ENCODE data around the gene TRIM75. TPM values are rescaled to one million over a fixed set of nuclear protein-coding genes. Genes with fewer than 3 reads are reported as not detected.

The TRIM75 gene
- total RNA-seq, 1 experiment from 2014 or later, result not detected

DNA sequence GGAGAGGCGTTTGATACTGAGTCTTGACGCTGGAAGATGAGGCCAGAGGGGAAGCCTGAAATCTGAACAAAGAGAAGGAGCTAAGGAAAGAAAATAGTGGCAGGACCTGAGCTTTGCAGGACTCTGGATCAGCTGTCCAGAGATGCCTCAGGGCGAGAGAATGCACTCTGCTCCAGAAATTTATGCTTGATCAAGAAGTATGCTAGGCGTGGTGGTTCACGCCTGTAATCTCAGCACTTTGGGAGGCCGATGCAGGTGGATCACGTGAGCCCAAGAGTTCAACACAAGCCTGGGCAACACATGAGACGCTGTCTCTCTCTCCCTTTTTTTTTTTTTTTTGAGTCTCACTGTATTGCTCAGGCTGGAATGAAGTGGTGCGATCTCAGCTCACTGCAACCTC is 1.9 kb downstream of the TRIM75 start:
- DNase-seq (ENCODE audit: low spot score), result no peak
- no peaks in the 10 kb centered on the region for H3K36me3 ChIP-seq (ENCODE audit: insufficient read depth, low read length, poor library complexity, severe bottlenecking)
- POLR2A ChIA-PET (ENCODE audit: low non-redundant PET), result no interaction called here
- H3K9me3 ChIP-seq (ENCODE audit: low read depth, low read length, poor library complexity, severe bottlenecking), result no peaks in the 10 kb centered on the region
- peaks cover 5% of the 10 kb centered on the region for H3K4me1 ChIP-seq (ENCODE audit: insufficient read depth, low read length, poor library complexity, severe bottlenecking)
- H3K27me3 ChIP-seq (replicated peaks; ENCODE audit: insufficient read depth, low read depth, low read length, poor library complexity), result no peaks in the 10 kb centered on the region
- no peak overlapping the region for H3K27ac ChIP-seq (ENCODE audit: low read depth, low read length, poor library complexity, severe bottlenecking)
- no peak for TF ChIP-seq EZH2 (IDR thresholded peaks at IDR 0.05; ENCODE audit: borderline replicate concordance, low read depth, low read length, poor library complexity, severe bottlenecking)
- TF ChIP-seq, protein P1, sequence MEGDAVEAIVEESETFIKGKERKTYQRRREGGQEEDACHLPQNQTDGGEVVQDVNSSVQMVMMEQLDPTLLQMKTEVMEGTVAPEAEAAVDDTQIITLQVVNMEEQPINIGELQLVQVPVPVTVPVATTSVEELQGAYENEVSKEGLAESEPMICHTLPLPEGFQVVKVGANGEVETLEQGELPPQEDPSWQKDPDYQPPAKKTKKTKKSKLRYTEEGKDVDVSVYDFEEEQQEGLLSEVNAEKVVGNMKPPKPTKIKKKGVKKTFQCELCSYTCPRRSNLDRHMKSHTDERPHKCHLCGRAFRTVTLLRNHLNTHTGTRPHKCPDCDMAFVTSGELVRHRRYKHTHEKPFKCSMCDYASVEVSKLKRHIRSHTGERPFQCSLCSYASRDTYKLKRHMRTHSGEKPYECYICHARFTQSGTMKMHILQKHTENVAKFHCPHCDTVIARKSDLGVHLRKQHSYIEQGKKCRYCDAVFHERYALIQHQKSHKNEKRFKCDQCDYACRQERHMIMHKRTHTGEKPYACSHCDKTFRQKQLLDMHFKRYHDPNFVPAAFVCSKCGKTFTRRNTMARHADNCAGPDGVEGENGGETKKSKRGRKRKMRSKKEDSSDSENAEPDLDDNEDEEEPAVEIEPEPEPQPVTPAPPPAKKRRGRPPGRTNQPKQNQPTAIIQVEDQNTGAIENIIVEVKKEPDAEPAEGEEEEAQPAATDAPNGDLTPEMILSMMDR (conservative IDR thresholded peaks at IDR 0.05; ENCODE audit: low read depth, low read length), result no peak
- CTCF ChIA-PET, result no interaction called here
- intact Hi-C loops (cut with micrococcal nuclease; ENCODE audit: unreplicated experiment), result no loop called here
- H3K4me3 ChIP-seq (ENCODE audit: low read depth, low read length, poor library complexity, severe bottlenecking), result no peak overlapping the region
- BruUV-seq (replicated peaks), result no TSS peak

DNA sequence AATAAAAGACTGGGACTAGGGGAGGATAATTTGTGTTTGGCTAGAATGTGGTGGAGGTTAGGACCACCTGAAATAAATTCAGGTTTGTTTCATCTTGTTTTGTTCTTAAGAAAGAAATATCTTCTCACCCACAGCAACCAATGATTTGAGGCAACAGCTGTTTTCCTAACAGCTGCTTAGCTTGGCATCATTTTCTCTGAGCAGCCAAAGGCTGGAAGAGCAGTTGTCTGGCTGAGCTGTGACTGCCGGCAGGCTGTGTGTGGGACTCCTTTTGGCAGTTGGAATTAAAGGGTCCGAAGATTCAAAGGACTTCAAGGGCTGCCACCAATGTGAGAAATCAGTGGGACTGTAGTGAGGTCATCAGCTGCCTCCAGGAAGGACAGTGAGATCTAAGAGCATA is 5.0 kb downstream of the TRIM75 start:
- TF ChIP-seq, protein P1 (conservative IDR thresholded peaks at IDR 0.05; ENCODE audit: low read depth, low read length), result no peak
- TF ChIP-seq EZH2 (IDR thresholded peaks at IDR 0.05; ENCODE audit: borderline replicate concordance, low read depth, low read length, poor library complexity, severe bottlenecking), result no peak
- ChIA-PET POLR2A (ENCODE audit: low non-redundant PET) (interaction anchor here (0.6 kb wide), 1 partner anchor 227 kb away, joined by 4 read pairs; no protein-coding TSS in a partner anchor), CTCF (no interaction called here)
- no peaks in the 10 kb centered on the region for H3K9me3 ChIP-seq (ENCODE audit: low read depth, low read length, poor library complexity, severe bottlenecking)
- H3K36me3 ChIP-seq (ENCODE audit: insufficient read depth, low read length, poor library complexity, severe bottlenecking), result no peaks in the 10 kb centered on the region
- no peaks in the 10 kb centered on the region for H3K27me3 ChIP-seq (replicated peaks; ENCODE audit: insufficient read depth, low read depth, low read length, poor library complexity)
- no TSS peak for BruUV-seq (replicated peaks)
- H3K27ac ChIP-seq (ENCODE audit: low read depth, low read length, poor library complexity, severe bottlenecking), result no peak overlapping the region
- intact Hi-C loops (cut with micrococcal nuclease; ENCODE audit: unreplicated experiment), result no loop called here
- no peak overlapping the region for H3K4me3 ChIP-seq (ENCODE audit: low read depth, low read length, poor library complexity, severe bottlenecking)
- no peak for DNase-seq (ENCODE audit: low spot score)
- H3K4me1 ChIP-seq (ENCODE audit: insufficient read depth, low read length, poor library complexity, severe bottlenecking), result peaks cover 5% of the 10 kb centered on the region

DNA sequence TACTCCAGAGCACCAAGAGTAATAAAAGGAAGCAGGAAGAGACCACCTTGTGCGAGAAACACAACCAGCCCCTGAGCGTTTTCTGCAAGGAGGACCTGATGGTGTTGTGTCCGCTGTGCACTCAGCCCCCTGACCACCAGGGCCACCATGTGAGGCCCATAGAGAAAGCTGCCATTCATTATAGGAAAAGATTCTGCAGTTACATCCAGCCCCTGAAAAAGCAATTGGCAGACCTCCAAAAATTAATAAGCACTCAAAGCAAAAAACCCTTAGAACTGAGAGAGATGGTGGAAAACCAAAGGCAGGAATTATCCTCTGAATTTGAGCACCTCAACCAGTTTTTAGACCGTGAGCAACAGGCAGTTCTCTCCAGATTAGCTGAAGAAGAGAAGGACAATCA is 5.7 kb downstream of the TRIM75 start:
- H3K27ac ChIP-seq (ENCODE audit: low read depth, low read length, poor library complexity, severe bottlenecking), result no peak overlapping the region
- ChIA-PET CTCF (interaction anchor here (0.5 kb wide), 1 partner anchor 11 kb away, joined by 6 read pairs; no protein-coding TSS in a partner anchor), POLR2A (ENCODE audit: low non-redundant PET) (interaction anchor here (0.6 kb wide), 1 partner anchor 228 kb away, joined by 4 read pairs; no protein-coding TSS in a partner anchor)
- H3K27me3 ChIP-seq (replicated peaks; ENCODE audit: insufficient read depth, low read depth, low read length, poor library complexity), result no peaks in the 10 kb centered on the region
- peak; percentile 24 for DNase-seq (ENCODE audit: low spot score)
- H3K9me3 ChIP-seq (ENCODE audit: low read depth, low read length, poor library complexity, severe bottlenecking), result no peaks in the 10 kb centered on the region
- no peak overlapping the region for H3K4me3 ChIP-seq (ENCODE audit: low read depth, low read length, poor library complexity, severe bottlenecking)
- peaks cover 5% of the 10 kb centered on the region for H3K4me1 ChIP-seq (ENCODE audit: insufficient read depth, low read length, poor library complexity, severe bottlenecking)
- H3K36me3 ChIP-seq (ENCODE audit: insufficient read depth, low read length, poor library complexity, severe bottlenecking), result no peaks in the 10 kb centered on the region
- TF ChIP-seq, protein P1 (conservative IDR thresholded peaks at IDR 0.05; ENCODE audit: low read depth, low read length), result no peak
- TF ChIP-seq EZH2 (IDR thresholded peaks at IDR 0.05; ENCODE audit: borderline replicate concordance, low read depth, low read length, poor library complexity, severe bottlenecking), result no peak
- intact Hi-C loops (cut with micrococcal nuclease; ENCODE audit: unreplicated experiment), result no loop called here
- BruUV-seq (replicated peaks), result no TSS peak

Measured in A673 (cell line).